Measurements from ENCODE around the gene KLF17.
"Not testable (repeated sequence)": the region's sequence is repeated elsewhere in the genome, so short reads cannot be mapped to it uniquely, and the experiment has no call there.

KLF17 gene

DNA sequence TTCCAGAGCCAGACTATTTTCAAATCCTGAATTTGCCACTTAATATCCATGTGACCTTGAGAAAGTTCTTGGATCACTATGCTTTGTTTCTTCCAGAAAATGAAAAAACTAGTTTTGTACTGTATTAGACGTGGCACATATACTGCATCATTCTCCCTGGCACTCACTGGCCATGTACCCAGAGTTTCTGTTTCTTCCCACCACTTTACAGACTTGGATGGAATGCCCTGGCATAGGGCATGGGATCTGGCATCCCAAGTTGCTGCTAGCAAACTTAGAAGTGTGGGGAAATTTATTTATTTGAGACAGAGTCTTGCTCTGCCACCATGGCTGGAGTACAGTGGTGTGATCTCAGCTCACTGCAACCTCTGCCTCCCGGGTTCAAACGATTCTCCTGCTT is 12.8 kb downstream of the KLF17 start:
- CTCF ChIA-PET, result no interaction called here
- POLR2A ChIA-PET, result no interaction called here
- TF ChIP-seq CTCF (IDR thresholded peaks at IDR 0.05; ENCODE audit: control extremely low read depth, extremely low read depth, low read depth, missing control alignments), result no peak
- DNase-seq (ENCODE audit: extremely low spot score), result no peak

GRCh38 chr1:44134071-44134920 is 15.7 kb downstream of the KLF17 start:
- DNase-seq (ENCODE audit: extremely low spot score), result no peak
- ChIA-PET POLR2A (no interaction called here), CTCF (no interaction called here)
- no peak for TF ChIP-seq CTCF (IDR thresholded peaks at IDR 0.05; ENCODE audit: control extremely low read depth, extremely low read depth, low read depth, missing control alignments)

GRCh38 chr1:44135886-44136285 is 17.3 kb downstream of the KLF17 start:
- POLR2A ChIA-PET, result no interaction called here
- no peak for DNase-seq (ENCODE audit: extremely low spot score)
- TF ChIP-seq CTCF (IDR thresholded peaks at IDR 0.05; ENCODE audit: control extremely low read depth, extremely low read depth, low read depth, missing control alignments), result no peak
- CTCF ChIA-PET, result interaction anchor here (0.8 to 1.4 kb wide), 3 partner anchors 9 to 43 kb away, joined by 3 to 4 read pairs (median 3); no protein-coding TSS in a partner anchor

GRCh38 chr1:44138239-44138638 is 19.6 kb downstream of the KLF17 start:
- CTCF ChIA-PET, result interaction anchor here (1.5 kb wide), 2 partner anchors 12 to 14 kb away, joined by 4 to 6 read pairs; no protein-coding TSS in a partner anchor
- TF ChIP-seq CTCF (IDR thresholded peaks at IDR 0.05; ENCODE audit: control extremely low read depth, extremely low read depth, low read depth, missing control alignments), result no peak
- POLR2A ChIA-PET, result no interaction called here
- DNase-seq (ENCODE audit: extremely low spot score), result no peak

DNA sequence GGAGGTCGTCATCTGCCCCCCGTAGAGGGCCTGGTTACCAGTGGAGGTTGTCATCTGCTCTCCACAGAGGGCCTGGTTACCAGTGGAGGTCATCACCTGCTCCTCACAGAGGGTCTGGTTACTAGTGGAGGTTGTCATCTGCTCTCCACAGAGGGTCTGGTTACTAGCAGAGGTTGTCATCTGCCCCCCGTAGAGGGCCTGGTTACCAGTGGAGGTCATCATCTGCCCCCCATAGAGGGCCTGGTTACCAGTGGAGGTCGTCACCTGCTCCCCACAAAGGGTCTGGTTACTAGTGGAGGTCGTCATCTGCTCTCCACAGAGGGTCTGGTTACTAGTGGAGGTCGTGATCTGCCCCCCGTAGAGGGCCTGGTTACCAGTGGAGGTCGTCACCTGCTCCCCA is 20.9 kb downstream of the KLF17 start:
- POLR2A ChIA-PET; CTCF ChIA-PET; DNase-seq (ENCODE audit: extremely low spot score): not testable (repeated sequence)

- TF ChIP-seq CTCF (IDR thresholded peaks at IDR 0.05; ENCODE audit: control extremely low read depth, extremely low read depth, low read depth, missing control alignments), result no peak
- POLR2A ChIA-PET, result no interaction called here
- CTCF ChIA-PET, result no interaction called here
- DNase-seq (ENCODE audit: extremely low spot score), result no peak
Observed at GRCh38 chr1:44141531-44141930, 22.9 kb downstream of the KLF17 start, which contains the start of gene KLF18. Gene KLF18, minus strand, starts transcription at chr1:44141631. Its CDS starts 0 bp downstream, at chr1:44141631.

DNA sequence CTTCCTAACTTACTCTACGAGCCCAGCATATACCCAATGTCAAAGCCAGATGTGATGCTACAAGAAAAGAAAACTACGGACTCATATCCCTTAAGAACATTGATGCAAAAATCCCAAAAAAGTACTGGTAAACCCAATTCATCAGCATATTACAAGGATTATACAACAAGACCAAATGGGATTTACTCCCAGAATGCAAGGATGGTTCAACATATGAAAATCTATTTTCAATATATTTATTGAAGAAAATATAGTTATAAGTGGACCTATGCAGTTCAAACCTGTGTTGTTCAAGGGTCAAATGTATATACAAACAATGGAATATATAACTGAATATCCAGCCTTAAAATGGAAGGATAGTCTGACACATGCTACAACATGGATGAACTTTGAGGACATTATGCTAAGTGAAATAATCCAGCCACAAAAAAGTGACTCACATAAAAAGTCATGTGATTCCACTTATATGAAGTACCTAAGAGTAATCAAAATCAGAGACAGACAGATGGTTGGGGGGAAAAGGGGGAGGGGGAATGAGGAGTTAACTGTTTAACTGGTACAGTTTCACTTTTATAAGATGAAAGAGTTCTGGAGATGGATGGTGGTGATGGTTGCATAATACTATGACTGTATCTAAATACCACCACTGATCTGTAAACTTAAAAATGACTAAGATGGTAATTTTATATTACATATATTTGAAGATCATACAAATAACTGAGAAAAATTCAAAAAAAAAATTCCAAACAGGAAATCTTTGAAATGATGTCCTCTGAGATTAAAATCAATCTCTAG is 26.5 kb downstream of the KLF17 start:
- no peak for TF ChIP-seq CTCF (IDR thresholded peaks at IDR 0.05; ENCODE audit: control extremely low read depth, extremely low read depth, low read depth, missing control alignments)
- no peak for DNase-seq (ENCODE audit: extremely low spot score)
- CTCF ChIA-PET, result no interaction called here
- POLR2A ChIA-PET, result no interaction called here
